Mesothelial cell of epicardium (in vitro differentiated cells): ENCODE data around the gene PLXNB2. TPM values are rescaled to one million over a fixed set of nuclear protein-coding genes. Genes with fewer than 3 reads are reported as not detected.

Source experiments
- DNase-seq, 2 experiments: peaks; one replicate each; pipeline ENCODE4 v3.0.0; 2021; ENCODE audit warnings: low spot score in 2 of 2; ENCODE audit not compliant: unreplicated experiment in 2 of 2
- H3K27ac Mint-ChIP-seq: 2 replicates; pipeline ENCODE4 v1.8.0; 2021; ENCODE audit warnings: mixed read lengths
- H3K27me3 Mint-ChIP-seq: 2 replicates; pipeline ENCODE4 v1.8.0; 2021; ENCODE audit warnings: low read depth, mixed read lengths
- H3K36me3 Mint-ChIP-seq: 2 replicates; pipeline ENCODE4 v1.8.0; 2021; ENCODE audit warnings: mixed read lengths
- H3K4me1 Mint-ChIP-seq: 2 replicates; pipeline ENCODE4 v1.8.0; 2021; ENCODE audit warnings: mixed read lengths
- H3K4me3 Mint-ChIP-seq: 2 replicates; pipeline ENCODE4 v1.8.0; 2021; ENCODE audit warnings: mild to moderate bottlenecking, moderate library complexity, mixed read lengths
- H3K9me3 Mint-ChIP-seq: 2 replicates; pipeline ENCODE4 v1.8.0; 2021; ENCODE audit warnings: mixed read lengths
- total RNA-seq: library from RNA; stranded (reverse); gene quantifications from 3 replicates; pipeline ENCODE4 v1.2.1, GENCODE V29; 2021
- TF ChIP-seq, protein P1 (sequence below): fragments of 200-600 bp; sonication (generic); IDR thresholded peaks from one replicate; pipeline ENCODE4 v1.5.0; 2021; ENCODE audit warnings: antibody characterized with exemption; ENCODE audit not compliant: unreplicated experiment

The PLXNB2 gene
- total RNA-seq, 1 donor from 2014 or later = 467 TPM

- no peaks in the 10 kb centered on the region for H3K9me3 Mint-ChIP-seq
- H3K4me1 Mint-ChIP-seq = peaks cover 5% of the 10 kb centered on the region
- H3K27ac Mint-ChIP-seq = no peak overlapping the region
- TF ChIP-seq, protein P1, sequence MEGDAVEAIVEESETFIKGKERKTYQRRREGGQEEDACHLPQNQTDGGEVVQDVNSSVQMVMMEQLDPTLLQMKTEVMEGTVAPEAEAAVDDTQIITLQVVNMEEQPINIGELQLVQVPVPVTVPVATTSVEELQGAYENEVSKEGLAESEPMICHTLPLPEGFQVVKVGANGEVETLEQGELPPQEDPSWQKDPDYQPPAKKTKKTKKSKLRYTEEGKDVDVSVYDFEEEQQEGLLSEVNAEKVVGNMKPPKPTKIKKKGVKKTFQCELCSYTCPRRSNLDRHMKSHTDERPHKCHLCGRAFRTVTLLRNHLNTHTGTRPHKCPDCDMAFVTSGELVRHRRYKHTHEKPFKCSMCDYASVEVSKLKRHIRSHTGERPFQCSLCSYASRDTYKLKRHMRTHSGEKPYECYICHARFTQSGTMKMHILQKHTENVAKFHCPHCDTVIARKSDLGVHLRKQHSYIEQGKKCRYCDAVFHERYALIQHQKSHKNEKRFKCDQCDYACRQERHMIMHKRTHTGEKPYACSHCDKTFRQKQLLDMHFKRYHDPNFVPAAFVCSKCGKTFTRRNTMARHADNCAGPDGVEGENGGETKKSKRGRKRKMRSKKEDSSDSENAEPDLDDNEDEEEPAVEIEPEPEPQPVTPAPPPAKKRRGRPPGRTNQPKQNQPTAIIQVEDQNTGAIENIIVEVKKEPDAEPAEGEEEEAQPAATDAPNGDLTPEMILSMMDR = no peak
- H3K4me3 Mint-ChIP-seq = no peak overlapping the region
- H3K36me3 Mint-ChIP-seq = peaks cover 3% of the 10 kb centered on the region
- DNase-seq = no peak
- H3K27me3 Mint-ChIP-seq = no peaks in the 10 kb centered on the region
These were observed 6.6 kb upstream of the PLXNB2 start for GRCh38 chr22:50314081-50314454.

- Mint-ChIP-seq H3K9me3 (no peaks in the 10 kb centered on the region), H3K36me3 (peaks cover 3% of the 10 kb centered on the region), H3K4me1 (peaks cover 10% of the 10 kb centered on the region), H3K4me3 (no peak overlapping the region), H3K27ac (no peak overlapping the region), H3K27me3 (no peaks in the 10 kb centered on the region)
- DNase-seq = no peak
- TF ChIP-seq, protein P1 = no peak
These were observed 6.2 kb upstream of the PLXNB2 start for GRCh38 chr22:50313600-50313999.

GRCh38 chr22:50313021-50313420, 5.6 kb upstream of the PLXNB2 start:
- TF ChIP-seq, protein P1 = no peak
- Mint-ChIP-seq H3K4me3 (no peak overlapping the region), H3K27ac (no peak overlapping the region), H3K4me1 (peaks cover 12% of the 10 kb centered on the region), H3K27me3 (no peaks in the 10 kb centered on the region), H3K36me3 (peaks cover 3% of the 10 kb centered on the region), H3K9me3 (no peaks in the 10 kb centered on the region)
- DNase-seq = no peak

GRCh38 chr22:50312371-50312770, 4.9 kb upstream of the PLXNB2 start:
- Mint-ChIP-seq H3K4me1 (peaks cover 12% of the 10 kb centered on the region), H3K36me3 (peaks cover 3% of the 10 kb centered on the region)

GRCh38 chr22:50311606-50312351, 4.3 kb upstream of the PLXNB2 start:
- Mint-ChIP-seq H3K27ac (no peak overlapping the region), H3K4me3 (no peak overlapping the region), H3K36me3 (peaks cover 3% of the 10 kb centered on the region)

More at GRCh38 chr22:50312371-50312770, 4.9 kb upstream of the PLXNB2 start:
- TF ChIP-seq, protein P1 = no peak
- DNase-seq = no peak
- H3K9me3 Mint-ChIP-seq = no peaks in the 10 kb centered on the region
- no peak overlapping the region for H3K27ac Mint-ChIP-seq
- no peak overlapping the region for H3K4me3 Mint-ChIP-seq
- H3K27me3 Mint-ChIP-seq = no peaks in the 10 kb centered on the region

More at GRCh38 chr22:50311606-50312351, 4.3 kb upstream of the PLXNB2 start:
- TF ChIP-seq, protein P1 = no peak
- H3K27me3 Mint-ChIP-seq = no peaks in the 10 kb centered on the region
- no peaks in the 10 kb centered on the region for H3K9me3 Mint-ChIP-seq
- no peak for DNase-seq
- peaks cover 12% of the 10 kb centered on the region for H3K4me1 Mint-ChIP-seq
